GM18909 (cell line): ENCODE measurements around the gene SFT2D3.
A peak's percentile ranks its signal among the peaks of the same experiment; 100 is the strongest.

Source experiments
- ATAC-seq: cut with Tn5 transposase; IDR thresholded peaks from one replicate; pipeline ENCODE4 v1.9.1; 2021; ENCODE audit warnings: mild to moderate bottlenecking; ENCODE audit not compliant: unreplicated experiment, poor library complexity

SFT2D3 gene

DNA sequence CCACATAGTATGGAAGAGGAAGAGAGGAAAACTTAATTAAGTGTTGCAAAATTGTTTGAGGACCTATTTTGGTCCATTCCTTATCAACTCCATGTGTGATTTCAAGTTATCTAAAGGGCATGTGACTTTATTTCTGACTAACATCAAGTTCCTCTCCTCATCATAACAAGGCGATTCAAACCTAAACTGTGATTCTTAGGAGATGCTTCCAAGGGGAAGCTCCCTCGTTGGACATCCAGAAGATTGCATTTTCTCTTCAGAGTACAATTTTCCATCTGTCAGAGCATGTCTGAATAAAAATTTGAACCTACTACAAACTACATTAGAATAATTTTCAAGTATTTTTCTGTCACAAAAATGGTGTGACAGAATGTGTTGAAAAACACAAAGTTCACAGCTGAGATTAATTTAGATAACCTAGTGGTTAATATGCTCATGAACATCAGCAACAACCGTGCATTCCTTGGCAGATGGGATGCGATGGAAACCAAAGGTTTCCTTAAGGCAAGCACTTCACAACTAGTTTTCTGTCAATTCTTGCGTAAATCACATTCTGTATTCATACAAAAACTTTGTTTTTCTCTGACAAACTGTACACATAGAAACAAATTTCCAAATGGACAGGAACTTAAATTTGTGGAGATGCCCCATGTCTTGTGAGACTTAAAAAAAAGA lies 4.2 kb downstream of the SFT2D3 start:
- no peak for ATAC-seq

DNA sequence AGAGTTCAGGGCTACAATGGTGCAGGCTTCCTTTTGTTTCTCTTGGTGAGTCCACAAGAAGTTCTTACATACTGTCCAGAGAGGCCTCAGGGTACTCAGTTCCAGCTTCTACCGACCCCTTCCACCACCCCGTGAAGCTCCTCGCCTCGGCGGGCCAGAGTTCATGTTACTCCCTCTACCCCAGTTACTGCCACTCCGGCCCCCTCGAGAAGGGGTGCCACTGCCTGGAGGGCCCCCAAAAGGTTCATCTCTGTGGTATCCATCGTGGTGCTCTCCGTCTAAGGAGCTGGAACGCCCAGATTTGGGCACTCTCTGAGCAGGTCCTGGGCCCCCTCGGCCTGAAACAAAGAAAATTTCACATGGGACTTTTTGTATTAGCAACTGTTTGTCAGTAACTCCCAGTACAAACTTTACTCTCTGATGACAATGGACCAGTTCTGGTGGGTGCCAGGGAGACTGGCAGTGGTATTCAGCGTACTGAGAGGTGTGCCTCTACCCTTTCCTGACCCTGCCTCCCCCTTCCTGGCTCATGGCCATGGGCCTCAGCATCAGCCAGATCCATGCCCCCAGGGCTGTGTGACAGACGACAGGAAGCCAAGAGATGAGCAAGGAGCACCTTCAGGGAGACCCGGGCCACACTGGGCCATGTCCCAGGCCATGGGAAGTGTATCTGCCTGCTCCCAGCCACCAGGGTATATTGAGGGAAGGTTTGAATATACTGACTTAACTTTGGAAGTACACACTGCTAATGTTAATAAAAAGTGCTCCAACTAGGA lies 5.1 kb downstream of the SFT2D3 start:
- no peak for ATAC-seq

DNA sequence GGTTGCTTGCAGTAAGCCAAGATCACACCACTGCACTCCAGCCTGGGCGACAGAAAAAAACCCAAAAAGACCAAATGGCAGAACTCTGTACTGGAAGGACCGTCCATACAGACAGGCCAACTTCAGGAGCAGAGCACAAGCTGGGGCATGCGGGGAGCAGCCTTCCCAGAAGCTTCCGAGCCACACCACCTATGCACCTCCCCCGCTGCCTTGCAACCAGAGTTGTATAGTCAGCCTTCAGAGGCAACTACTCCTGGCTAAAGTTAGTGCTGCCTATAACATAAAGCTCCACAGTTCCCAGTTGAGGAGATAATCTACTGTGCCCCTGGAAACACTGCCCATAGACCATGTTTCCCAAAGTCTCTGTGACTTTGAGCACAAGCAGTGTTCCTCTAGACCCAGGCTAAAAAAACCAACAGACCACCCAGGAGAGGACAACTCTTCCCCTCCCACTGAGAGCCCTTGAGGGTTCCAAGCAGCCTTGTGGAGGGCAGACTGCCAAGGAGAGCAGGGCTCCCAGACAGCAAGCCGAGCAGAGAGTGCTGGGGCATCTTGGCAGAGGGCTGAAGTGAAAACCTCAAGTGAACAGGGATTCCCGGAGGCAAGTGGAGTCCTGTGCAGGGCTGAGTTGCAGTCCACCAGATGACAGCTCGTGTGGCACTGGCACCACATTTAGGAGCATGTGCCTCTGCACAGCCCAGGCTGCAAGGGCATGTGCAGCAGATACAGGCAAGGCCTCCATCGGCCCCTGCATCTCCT lies 6.8 kb downstream of the SFT2D3 start:
- no peak for ATAC-seq

DNA sequence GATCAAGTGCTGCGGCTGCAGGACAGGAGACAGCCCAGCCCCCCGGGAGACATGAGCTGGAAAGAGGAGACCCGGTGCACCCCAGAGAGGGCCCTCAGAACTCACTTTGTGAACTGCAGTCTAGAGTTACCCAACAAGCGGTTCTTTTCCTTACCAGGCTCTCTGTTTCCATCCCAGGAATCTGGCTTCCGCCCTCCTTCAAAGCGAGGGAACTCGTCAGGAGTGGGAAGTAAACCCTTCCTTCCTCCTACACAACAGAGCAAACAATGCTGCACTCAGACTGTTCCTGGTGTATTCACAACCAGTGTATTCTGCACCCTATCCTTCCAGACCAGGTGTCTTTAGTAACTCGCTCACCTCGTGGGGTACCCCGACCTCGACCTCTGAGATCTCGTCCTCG lies 8.0 kb downstream of the SFT2D3 start:
- ATAC-seq: no peak

DNA sequence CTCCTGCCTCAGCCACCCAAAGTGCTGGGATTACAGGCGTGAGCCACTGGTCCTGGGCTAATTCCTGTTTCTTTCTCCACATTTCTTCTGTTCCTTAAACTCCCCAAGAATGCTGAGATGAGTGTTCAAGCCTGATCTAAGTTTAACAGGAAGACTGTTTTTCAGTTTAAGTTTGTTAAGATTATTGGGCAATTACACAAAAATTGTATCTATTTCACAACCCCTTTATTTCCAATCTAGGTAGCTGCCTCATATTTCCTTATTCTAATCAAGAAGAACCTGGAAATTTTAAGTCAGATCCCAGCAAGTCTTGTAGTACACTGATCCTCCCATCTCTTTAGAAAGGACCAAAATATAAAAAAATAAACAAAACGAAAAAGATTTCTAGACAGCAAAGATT lies 11.7 kb downstream of the SFT2D3 start:
- no peak for ATAC-seq

DNA sequence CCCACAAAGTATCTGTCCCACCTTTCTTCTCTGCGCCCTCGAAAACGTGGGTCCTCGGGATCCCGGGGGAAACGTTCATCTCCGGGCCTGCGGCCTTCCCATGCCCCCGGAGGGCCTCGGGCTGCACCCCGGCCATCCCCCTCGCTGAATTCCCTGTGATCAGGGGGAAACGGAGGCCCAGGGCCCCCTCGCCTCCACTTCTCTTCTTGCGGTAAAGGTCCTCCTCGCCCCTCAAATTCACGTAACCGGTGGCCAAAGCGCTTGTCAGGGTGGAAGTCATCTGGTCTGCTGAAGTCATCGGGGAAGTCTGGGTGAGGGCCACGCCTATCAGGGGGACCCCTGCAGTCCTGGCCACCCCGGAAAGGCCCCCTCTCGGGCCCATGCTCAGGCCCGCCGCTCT lies 12.3 kb downstream of the SFT2D3 start:
- no peak for ATAC-seq

DNA sequence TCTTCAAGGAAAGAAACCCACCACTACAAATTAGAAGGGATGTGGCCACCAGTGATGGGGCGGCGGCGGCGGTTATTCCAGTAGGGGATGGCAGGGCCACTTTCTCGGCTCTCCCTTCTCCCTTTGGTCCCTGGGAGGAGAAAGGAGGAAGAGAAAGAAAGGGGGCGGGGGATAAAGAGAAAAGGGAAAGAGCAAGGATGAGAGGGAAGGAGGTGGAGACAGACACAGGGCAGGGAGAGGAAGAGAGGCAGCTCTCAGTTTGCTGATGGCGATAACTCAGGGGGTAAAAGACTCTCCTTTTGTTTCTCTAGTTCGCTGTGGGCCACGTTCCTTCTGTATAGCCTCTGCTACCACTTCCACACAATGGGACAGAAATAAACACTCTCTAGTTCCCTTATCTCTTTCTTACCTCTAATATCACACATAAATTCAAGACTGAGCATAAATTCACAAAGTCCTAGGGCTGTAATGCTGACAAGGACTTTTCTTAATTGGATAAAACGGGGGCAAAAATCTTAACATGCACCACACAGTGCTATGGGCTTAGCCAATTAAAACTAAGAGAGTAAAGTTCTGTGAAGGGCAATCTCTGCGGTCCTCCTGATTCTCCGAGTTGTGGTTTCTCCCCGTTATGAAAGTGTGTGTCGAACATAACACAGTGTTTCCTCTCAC lies 14.6 kb downstream of the SFT2D3 start:
- no peak for ATAC-seq

DNA sequence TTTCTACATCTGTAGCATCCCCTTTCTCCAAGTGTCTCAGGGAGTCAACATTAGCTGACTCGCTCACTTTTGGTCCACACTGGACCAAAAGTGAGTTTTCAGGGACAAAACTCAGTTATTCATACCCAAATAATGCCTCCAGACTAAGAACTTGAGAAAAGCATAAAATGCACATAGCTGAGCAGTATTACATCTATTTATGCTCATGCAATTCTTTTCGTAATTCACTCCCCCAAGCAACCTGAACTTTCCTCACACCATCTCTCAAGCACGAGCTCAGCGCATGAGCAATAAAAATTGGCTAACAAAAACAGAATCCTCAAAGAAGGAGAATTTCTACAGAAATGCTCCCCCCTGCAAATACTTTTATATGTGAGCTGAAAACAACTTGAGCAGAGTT lies 17.0 kb downstream of the SFT2D3 start:
- no peak for ATAC-seq

DNA sequence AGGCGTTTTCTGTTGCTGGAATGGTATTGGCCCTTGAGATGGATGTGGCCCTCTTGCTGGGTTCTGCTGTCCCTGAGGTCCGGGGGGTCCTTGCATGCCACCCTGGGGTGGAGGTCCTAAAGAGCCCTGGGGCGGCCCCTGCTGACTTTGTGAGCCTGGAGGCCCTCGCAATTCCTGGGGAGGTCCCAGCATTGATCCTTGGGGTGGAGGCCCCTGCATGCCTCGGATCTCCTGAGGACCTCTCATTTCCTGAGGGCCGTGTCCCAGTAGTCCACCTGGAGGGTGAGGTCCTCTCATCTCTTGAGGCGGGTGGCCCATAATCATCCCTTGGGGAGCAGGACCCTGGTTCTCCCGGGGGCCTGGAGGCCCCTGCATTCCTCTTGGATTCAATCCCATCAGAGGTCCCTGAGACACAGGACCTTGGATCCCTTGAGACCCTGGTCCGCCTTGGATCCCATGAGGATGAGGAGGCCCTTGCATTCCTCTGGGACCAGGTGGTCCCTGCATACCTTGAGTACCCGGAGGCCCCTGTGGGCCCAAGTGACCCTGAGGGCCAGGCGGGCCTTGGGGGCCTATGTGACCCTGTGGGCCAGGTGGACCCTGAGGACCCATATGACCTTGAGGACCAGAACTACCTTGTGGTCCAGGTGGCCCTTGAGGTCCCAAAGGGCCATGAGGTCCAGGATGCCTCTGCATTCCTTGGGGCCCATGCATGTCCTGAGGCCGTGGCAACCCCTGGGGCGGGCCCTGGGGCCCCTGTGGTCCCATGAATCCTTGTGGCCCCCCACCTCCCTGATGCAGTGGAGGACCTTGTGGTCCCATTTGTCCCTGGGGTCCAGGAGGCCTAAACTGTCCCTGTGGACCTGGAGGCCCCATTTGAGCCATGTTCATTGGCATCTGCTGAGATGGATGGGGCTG lies 18.3 kb downstream of the SFT2D3 start:
- no peak for ATAC-seq

DNA sequence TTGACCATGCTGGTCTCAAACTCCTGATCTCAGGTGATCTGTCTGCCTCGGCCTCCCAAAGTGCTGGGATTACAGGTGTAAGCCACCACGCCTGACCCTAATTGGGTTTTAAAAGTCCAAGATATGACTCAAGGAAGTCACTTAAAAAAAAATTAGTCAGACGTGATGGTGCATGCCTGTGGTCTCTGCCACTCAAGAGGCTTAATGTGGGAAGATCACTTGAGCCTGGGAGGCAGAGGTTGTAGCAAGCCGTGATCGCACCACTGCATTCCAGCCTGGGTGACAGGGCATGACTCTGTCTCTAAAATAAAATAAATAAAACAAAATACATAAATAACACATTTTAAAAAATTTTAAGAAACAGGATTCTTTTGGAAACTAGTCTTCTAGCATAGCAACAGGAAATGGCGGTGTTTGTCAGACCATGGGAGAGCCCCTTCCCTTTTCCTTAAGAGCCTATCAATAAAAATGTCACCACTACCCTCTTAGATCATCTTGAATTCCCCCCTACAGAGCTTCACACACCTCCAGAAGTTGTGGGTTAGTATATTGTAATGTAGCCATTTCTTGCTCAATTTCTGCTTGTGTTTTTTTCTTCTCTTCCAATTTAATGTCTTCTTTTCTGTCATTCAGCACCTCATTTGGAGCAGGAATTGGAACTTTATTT lies 20.1 kb downstream of the SFT2D3 start:
- no peak for ATAC-seq

DNA sequence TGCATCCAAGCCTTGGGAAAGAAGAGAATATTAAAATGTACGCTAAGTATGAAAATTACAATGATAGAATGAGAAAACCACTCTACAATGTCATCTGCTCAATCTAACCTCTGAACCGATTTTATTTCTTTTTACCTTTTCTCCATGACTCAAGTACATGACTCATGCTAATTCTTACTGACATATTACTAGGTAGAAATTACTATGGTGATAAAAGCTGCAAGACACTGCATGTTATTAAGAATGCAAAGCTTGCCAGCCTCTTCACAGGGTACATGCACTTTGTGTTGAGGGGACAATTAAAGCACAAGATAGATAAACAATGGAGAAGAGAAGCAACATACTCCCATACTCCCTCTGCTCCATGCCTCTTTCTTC lies 20.7 kb downstream of the SFT2D3 start:
- ATAC-seq: no peak

DNA sequence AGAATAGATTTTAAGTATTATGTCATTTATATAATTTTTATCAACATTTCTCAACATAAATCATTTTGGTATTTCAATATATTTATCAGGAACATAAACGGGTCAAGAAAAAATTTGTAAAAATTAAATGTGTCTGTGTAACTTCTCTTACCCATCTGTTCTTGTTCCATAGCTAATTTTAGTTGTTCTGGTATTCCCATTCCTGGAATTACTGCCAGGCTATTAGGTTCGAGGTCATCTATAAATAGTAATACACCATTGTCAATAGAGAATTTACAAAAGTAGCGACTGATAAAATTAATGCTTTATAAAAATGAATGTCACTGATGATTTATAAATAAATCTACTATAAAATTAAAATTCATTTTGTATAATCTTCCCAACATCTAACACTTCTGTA lies 21.5 kb downstream of the SFT2D3 start:
- no peak for ATAC-seq

DNA sequence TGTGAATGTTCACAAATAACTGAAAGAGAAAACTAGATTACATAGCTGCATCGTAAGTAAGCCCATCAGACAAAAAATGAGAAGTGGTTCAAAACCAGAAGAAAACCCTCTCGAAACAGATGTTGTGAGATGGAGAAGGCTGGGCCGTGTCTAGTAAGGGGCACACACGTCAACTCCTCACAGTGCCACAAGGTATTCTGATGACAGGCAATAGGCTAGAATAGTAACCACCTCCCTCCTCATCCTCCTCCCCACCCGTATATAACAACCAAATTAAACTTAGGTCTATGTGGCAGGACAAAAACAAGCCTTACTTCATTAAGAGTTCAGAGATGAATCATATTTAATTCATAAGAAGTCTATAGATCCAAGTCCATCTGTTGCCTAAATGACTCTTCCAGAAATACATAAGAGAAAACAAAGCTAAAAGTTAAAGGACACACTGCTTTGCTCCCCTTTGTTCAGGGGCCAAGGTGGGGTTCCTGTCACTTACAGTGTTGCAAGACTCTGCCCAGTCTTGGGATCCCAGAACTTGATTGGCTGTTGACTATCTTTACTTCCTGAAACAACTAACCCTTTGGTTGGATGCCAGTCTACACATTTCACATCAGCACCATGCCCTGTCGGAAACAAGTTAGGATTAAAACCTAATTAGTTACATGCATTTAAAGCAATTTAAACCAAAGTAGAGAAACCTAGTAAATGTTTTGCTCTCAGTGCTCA lies 25.0 kb downstream of the SFT2D3 start:
- ATAC-seq: no peak

DNA sequence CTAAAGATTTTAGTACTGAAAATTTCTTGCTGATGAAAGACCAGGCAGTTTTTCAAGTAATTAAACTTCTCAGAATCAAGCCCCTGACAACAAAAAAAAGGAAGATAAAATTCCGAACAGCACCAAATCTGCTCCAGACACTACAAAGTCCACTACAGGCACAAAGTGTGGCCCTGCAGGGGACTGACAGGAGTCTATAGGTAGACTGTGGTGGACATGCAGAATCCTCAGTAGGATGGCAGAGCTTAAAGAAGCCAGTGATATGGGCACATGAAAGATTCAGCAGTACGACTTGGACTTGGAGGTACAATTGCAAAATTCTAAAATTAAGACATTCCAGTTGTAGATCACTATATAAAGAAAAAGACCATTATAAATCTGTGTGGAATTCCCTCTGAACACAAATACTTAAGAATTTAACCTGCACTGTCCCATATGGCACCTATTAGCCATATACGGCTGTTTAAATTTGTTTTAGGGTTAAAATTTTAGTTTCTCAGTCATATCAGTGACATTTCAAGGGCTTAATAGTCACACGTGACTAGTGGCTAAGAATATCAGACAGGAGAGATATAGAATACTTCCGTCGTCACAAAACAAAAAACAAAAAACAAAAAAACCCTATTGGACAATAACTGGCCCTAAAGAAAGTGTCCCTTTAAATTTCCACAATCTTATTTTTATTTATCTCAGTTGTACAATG lies 32.0 kb downstream of the SFT2D3 start:
- ATAC-seq: no peak

DNA sequence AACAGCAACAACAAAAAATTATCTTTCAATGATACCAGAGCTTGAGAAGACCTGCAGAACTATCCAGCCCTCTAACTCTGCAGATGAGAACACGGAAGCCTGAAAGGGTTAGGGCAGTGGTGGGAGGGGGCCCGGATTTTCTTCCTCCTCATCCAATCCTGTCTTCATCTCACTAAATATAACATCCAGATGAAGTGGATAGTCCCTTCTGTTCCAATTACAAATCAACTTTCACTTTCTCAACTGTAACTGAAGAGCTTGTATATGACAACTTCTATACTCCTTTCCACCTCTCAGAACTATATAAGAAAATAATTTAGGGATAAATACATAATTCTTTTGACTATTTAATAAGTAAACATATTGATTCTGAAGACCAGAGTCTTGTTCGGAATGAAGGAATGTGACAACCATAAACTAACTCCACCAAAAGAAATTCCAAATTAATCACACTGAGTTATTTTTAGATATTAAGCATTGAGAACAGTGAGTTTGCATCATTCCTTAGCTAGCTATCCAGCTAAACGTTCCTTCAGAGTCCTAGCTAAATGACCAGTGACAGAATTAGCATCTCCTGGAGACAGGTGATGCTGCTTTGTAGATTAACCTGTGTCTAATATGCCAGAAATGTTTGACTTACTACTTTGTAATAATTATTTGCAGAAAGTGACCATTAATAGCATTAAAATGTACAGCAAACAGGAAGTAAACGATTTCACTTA lies 32.7 kb downstream of the SFT2D3 start:
- no peak for ATAC-seq

DNA sequence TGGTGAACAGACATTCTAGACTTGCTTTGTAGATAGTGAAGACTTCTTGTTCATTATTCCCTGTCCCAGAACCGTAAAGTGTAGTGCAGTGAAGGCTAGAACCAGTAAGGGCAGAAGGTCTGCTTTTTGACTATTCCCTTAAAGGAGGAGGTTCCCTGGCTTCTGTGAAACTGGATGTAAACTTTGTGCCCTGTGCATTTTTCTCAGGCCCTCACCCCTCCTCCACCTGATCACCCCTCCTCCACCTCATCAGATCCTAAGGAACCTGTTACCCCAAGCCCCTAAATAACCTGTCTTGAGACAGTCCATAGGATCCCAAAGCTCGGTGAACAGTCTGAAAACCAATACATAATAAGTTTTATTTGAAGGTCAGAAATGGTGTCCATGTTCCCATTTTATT lies 33.7 kb downstream of the SFT2D3 start:
- ATAC-seq: peak; percentile 18
